22Rv1 (cell line): Measurements from ENCODE around the gene GRIN3B.

Source experiments
- ZFX ChIP-seq: fragments of 450-650 bp; IDR thresholded peaks from 2 replicates; pipeline ENCODE4 v1.6.1; 2017; ENCODE audit warnings: antibody characterized with exemption, borderline replicate concordance
- TF ChIP-seq, protein P1 (sequence below): fragments of 450-650 bp; IDR thresholded peaks from 2 replicates; pipeline ENCODE4 v1.5.1; 2017; ENCODE audit warnings: mild to moderate bottlenecking

DNA sequence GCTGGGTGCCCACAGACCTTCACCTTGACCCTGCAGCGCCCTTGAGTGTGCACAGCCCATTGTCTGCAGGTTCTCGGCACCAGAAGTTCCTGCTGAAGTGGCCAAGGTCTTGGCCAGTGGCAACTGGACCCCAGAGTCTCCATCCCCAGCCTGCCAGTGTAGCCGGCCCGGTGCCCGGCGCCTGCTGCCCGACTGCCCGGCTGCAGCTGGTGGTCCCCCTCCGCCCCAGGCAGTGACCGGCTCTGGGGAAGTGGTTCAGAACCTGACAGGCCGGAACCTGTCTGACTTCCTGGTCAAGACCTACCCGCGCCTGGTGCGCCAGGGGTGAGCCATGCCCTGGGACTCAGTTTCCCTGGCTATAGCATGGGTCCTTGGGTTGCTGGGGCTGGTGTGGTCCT lies 54.8 kb downstream of the GRIN3B start:
- TF ChIP-seq, protein P1, sequence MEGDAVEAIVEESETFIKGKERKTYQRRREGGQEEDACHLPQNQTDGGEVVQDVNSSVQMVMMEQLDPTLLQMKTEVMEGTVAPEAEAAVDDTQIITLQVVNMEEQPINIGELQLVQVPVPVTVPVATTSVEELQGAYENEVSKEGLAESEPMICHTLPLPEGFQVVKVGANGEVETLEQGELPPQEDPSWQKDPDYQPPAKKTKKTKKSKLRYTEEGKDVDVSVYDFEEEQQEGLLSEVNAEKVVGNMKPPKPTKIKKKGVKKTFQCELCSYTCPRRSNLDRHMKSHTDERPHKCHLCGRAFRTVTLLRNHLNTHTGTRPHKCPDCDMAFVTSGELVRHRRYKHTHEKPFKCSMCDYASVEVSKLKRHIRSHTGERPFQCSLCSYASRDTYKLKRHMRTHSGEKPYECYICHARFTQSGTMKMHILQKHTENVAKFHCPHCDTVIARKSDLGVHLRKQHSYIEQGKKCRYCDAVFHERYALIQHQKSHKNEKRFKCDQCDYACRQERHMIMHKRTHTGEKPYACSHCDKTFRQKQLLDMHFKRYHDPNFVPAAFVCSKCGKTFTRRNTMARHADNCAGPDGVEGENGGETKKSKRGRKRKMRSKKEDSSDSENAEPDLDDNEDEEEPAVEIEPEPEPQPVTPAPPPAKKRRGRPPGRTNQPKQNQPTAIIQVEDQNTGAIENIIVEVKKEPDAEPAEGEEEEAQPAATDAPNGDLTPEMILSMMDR, result no peak
- no peak for TF ChIP-seq ZFX
